Neural cell (in vitro differentiated cells): ENCODE results near the gene HDAC9. TPM values are rescaled to one million over a fixed set of nuclear protein-coding genes. Genes with fewer than 3 reads are reported as not detected.

ENCODE experiments used
- H2AFZ ChIP-seq: fragments of 200-600, 300-800 bp; sonication (generic), shearing (Covaris generic); 2 replicates; pipeline ENCODE4 v1.6.0; 2014; ENCODE audit warnings: low read depth, mild to moderate bottlenecking, antibody characterized with exemption, low read length, moderate library complexity
- H3F3A ChIP-seq: fragments of 200-600 bp; shearing (Covaris generic); 2 replicates; pipeline ENCODE4 v1.6.1; 2016; ENCODE audit warnings: mild to moderate bottlenecking, moderate library complexity, mixed read lengths, antibody characterized with exemption, low read length; ENCODE audit not compliant: insufficient read depth, poor library complexity, severe bottlenecking
- H3K27ac ChIP-seq: fragments of 200-600, 300-800 bp; sonication (generic), shearing (Covaris generic); 2 replicates; pipeline ENCODE4 v1.5.1; 2014; ENCODE audit warnings: mild to moderate bottlenecking, low read length, moderate library complexity
- H3K27me3 ChIP-seq: fragments of 300-800, 200-600 bp; sonication (generic), shearing (Covaris generic); 2 replicates; pipeline ENCODE4 v1.6.0; 2014; ENCODE audit warnings: mild to moderate bottlenecking, low read depth, low read length, moderate library complexity; ENCODE audit not compliant: insufficient read depth
- H3K36me3 ChIP-seq: fragments of 300-800, 200-600 bp; sonication (generic), shearing (Covaris generic); 2 replicates; pipeline ENCODE4 v1.5.1; 2014; ENCODE audit warnings: mild to moderate bottlenecking, antibody characterized with exemption, low read length, moderate library complexity; ENCODE audit not compliant: insufficient read depth
- H3K4me2 ChIP-seq: fragments of 300-800, 200-600 bp; sonication (generic), shearing (Covaris generic); 2 replicates; pipeline ENCODE4 v1.6.0; 2014; ENCODE audit warnings: mild to moderate bottlenecking, low read length
- H3K4me3 ChIP-seq: fragments of 300-800, 200-600 bp; sonication (generic), shearing (Covaris generic); 2 replicates; pipeline ENCODE4 v1.5.1; 2014; ENCODE audit warnings: mild to moderate bottlenecking, low read length, moderate library complexity
- H3K79me2 ChIP-seq: fragments of 200-600 bp; shearing (Covaris generic); replicated peaks from 2 replicates; pipeline ENCODE4 v1.6.0; 2014; ENCODE audit warnings: mild to moderate bottlenecking, low read length, moderate library complexity; ENCODE audit not compliant: insufficient read depth
- H3K9ac ChIP-seq: fragments of 300-800, 200-600 bp; sonication (generic), shearing (Covaris generic); 2 replicates; pipeline ENCODE4 v1.6.1; 2016; ENCODE audit warnings: mild to moderate bottlenecking, low read length, mixed read lengths
- H3K9me2 ChIP-seq: fragments of 200-600 bp; shearing (Covaris generic); 2 replicates; pipeline ENCODE4 v1.6.1; 2016; ENCODE audit warnings: mild to moderate bottlenecking, low read length, mixed read lengths; ENCODE audit not compliant: insufficient read depth
- H3K9me3 ChIP-seq: fragments of 200-600, 300-800 bp; sonication (generic), shearing (Covaris generic); 2 replicates; pipeline ENCODE4 v1.6.1; 2016; ENCODE audit warnings: mild to moderate bottlenecking, mixed run types, low read length, moderate library complexity, mixed read lengths
- H4K20me1 ChIP-seq: fragments of 200-600 bp; shearing (Covaris generic); 2 replicates; pipeline ENCODE4 v1.6.1; 2016; ENCODE audit warnings: mild to moderate bottlenecking, mixed run types; ENCODE audit not compliant: insufficient read depth
- CTCF ChIP-seq: fragments of 450-650 bp; IDR thresholded peaks from 2 replicates; pipeline ENCODE4 v1.5.1; 2014; ENCODE audit warnings: antibody characterized with exemption, mild to moderate bottlenecking, moderate library complexity; ENCODE audit not compliant: poor library complexity, severe bottlenecking
- EP300 ChIP-seq: fragments of 450-650 bp; conservative IDR thresholded peaks from 2 replicates; pipeline ENCODE4 v1.6.1; 2014; ENCODE audit warnings: antibody characterized with exemption, mild to moderate bottlenecking, moderate library complexity; ENCODE audit not compliant: poor library complexity, severe bottlenecking
- EZH2 ChIP-seq: fragments of 200-600, 300-800 bp; shearing (Covaris generic), sonication (generic); IDR thresholded peaks from 2 replicates; pipeline ENCODE4 v1.6.1; 2014; ENCODE audit warnings: antibody characterized with exemption, low read length, borderline replicate concordance, mild to moderate bottlenecking; ENCODE audit not compliant: insufficient read depth, poor library complexity, severe bottlenecking
- MXI1 ChIP-seq: fragments of 450-650 bp; conservative IDR thresholded peaks from 2 replicates; pipeline ENCODE4 v1.6.1; 2014; ENCODE audit warnings: antibody characterized with exemption, mild to moderate bottlenecking; ENCODE audit not compliant: poor library complexity, severe bottlenecking
- POLR2AphosphoS5 ChIP-seq: IDR thresholded peaks from 2 replicates; pipeline ENCODE4 v1.6.1; 2012
- RAD21 ChIP-seq: fragments of 450-650 bp; conservative IDR thresholded peaks from 2 replicates; pipeline ENCODE4 v1.6.1; 2014; ENCODE audit warnings: antibody characterized with exemption, mild to moderate bottlenecking, moderate library complexity
- REST ChIP-seq: IDR thresholded peaks from 2 replicates; pipeline ENCODE4 v1.6.1; 2012; ENCODE audit warnings: borderline replicate concordance
- SMC3 ChIP-seq: fragments of 450-650 bp; conservative IDR thresholded peaks from 2 replicates; pipeline ENCODE4 v1.6.1; 2014; ENCODE audit warnings: antibody characterized with exemption, mild to moderate bottlenecking, moderate library complexity; ENCODE audit not compliant: poor library complexity
- TAF1 ChIP-seq: IDR thresholded peaks from 2 replicates; pipeline ENCODE4 v1.6.1; 2012; ENCODE audit warnings: low read depth
- polyA plus RNA-seq: library from polyadenylated mRNA; depleted of rRNA; stranded (reverse); fragments of >200 nt; gene quantifications from 2 replicates; pipeline ENCODE4 v1.2.3, GENCODE V29; 2014

The HDAC9 gene
- polyA plus RNA-seq, 1 donor from 2014 or later, result 15.9 TPM

- H3K79me2 ChIP-seq, result no peaks in the 10 kb centered on the region
- H4K20me1 ChIP-seq, result no peaks in the 10 kb centered on the region
- H3F3A ChIP-seq, result no peaks in the 10 kb centered on the region
- H3K27ac ChIP-seq, result no peak overlapping the region
- H3K9me2 ChIP-seq, result no peaks in the 10 kb centered on the region
- no peak overlapping the region for H3K4me3 ChIP-seq
- H3K9me3 ChIP-seq, result no peaks in the 10 kb centered on the region
- no peak for TF ChIP-seq SMC3
- TF ChIP-seq POLR2AphosphoS5, result no peak
- no peak for TF ChIP-seq EZH2
- TF ChIP-seq RAD21, result no peak
- no peak for TF ChIP-seq MXI1
- no peak for TF ChIP-seq CTCF
- TF ChIP-seq REST, result no peak
- no peak for TF ChIP-seq TAF1
- no peak for TF ChIP-seq EP300
- no peak overlapping the region for H3K9ac ChIP-seq
- H3K36me3 ChIP-seq, result no peaks in the 10 kb centered on the region
- no peaks in the 10 kb centered on the region for H3K27me3 ChIP-seq
- H3K4me2 ChIP-seq, result no peak overlapping the region
- H2AFZ ChIP-seq, result no peak overlapping the region
Measured at GRCh38 chr7:18552943-18553604, 57.5 kb downstream of the HDAC9 start.

- Histone ChIP-seq H3K27me3 (no peaks in the 10 kb centered on the region), H3K9ac (no peak overlapping the region), H3K9me2 (no peaks in the 10 kb centered on the region), H3K9me3 (no peaks in the 10 kb centered on the region), H3K27ac (no peak overlapping the region), H3K4me2 (no peak overlapping the region), H2AFZ (no peak overlapping the region), H3F3A (no peaks in the 10 kb centered on the region), H3K4me3 (no peak overlapping the region), H3K36me3 (no peaks in the 10 kb centered on the region), H4K20me1 (no peaks in the 10 kb centered on the region), H3K79me2 (no peaks in the 10 kb centered on the region)
- TF ChIP-seq RAD21 (no peak), EP300 (no peak), SMC3 (no peak), CTCF (no peak), POLR2AphosphoS5 (no peak), MXI1 (no peak), EZH2 (no peak), TAF1 (no peak), REST (no peak)
Measured at GRCh38 chr7:18553605-18554003, 58.1 kb downstream of the HDAC9 start.
